K562 (cell line): ENCODE measurements around the gene ACTR3. TPM values are rescaled to one million over a fixed set of nuclear protein-coding genes. Genes with fewer than 3 reads are reported as not detected.

ENCODE experiments used
- ATAC-seq: fragments of 200-7000 bp; cut with Tn5 transposase; 3 replicates; pipeline ENCODE4 v1.9.1; 2020; ENCODE audit warnings: moderate library complexity
- BruUV-seq: library from RNA; stranded (reverse); fragments of 400-500 nt; replicated peaks from 2 replicates; lab custom pipeline; 2021; lab: Mats Ljungman, UMichigan
- CTCF ChIA-PET: fragments of 300-600 bp; formaldehyde crosslinking; extraction: SDS; loops from one replicate; lab custom pipeline; 2021; ENCODE audit warnings: low intra/inter-chr PET ratio; lab: Yijun Ruan, JAX
- POLR2A ChIA-PET: fragments of 300-600, 350-650 bp; sonication (Branson Sonifier 250); formaldehyde crosslinking; extraction: SDS; loops from one replicate; lab custom pipeline; 2021; ENCODE audit warnings: antibody characterized with exemption, inconsistent platforms; lab: Yijun Ruan, JAX
- DNase-seq, 4 experiments: peaks; one replicate each; pipeline versions ENCODE4 v3.0.0 to v3.0.0-alpha.2; 2011 to 2018; ENCODE audit warnings: low spot score in 3 of 4, mixed read lengths in 3 of 4; ENCODE audit errors: extremely low read depth in 1 of 4
- FAIRE-seq: peaks from 2 replicates; lab custom pipeline; 2011; peaks lifted over from hg19 to GRCh38; lab: Jason Lieb, UNC
- H2AFZ ChIP-seq: 2 replicates; pipeline ENCODE4 v1.6.0; 2011; ENCODE audit warnings: low read depth, low read length, control low read depth, inconsistent platforms
- H3K27ac ChIP-seq: fragments of 200-600 bp; 3 replicates; pipeline ENCODE4 v1.8.0; 2011; ENCODE audit warnings: low read depth, mild to moderate bottlenecking, control low read depth, inconsistent platforms, low read length, moderate library complexity, mixed read lengths; ENCODE audit errors: extremely low read depth
- H3K27me3 ChIP-seq, 2 experiments: fragments of 300-600 bp in 1 of 2; 2 replicates in 1 of 2; 3 replicates in 1 of 2; pipeline versions ENCODE4 v1.6.0 to v1.8.0; 2011; ENCODE audit warnings: inconsistent platforms in 2 of 2, low read length in 2 of 2, mild to moderate bottlenecking in 1 of 2, mixed read lengths in 1 of 2, moderate library complexity in 1 of 2; ENCODE audit not compliant: control insufficient read depth in 2 of 2, insufficient read depth in 2 of 2
- H3K36me3 ChIP-seq: fragments of 300-600 bp; 3 replicates; pipeline ENCODE4 v1.8.0; 2011; ENCODE audit warnings: mild to moderate bottlenecking, low read length, inconsistent platforms; ENCODE audit not compliant: control insufficient read depth, insufficient read depth
- H3K4me1 ChIP-seq, 2 experiments: fragments of 200-600 bp in 1 of 2; replicated peaks in 1 of 2; 2 replicates in 1 of 2; 3 replicates in 1 of 2; pipeline versions ENCODE4 v1.5.1 to v1.8.0; 2011; ENCODE audit warnings: inconsistent platforms in 2 of 2, low read length in 2 of 2, mild to moderate bottlenecking in 1 of 2, mixed read lengths in 1 of 2, moderate library complexity in 1 of 2; ENCODE audit not compliant: control insufficient read depth in 2 of 2, insufficient read depth in 2 of 2
- H3K4me2 ChIP-seq: 2 replicates; pipeline ENCODE4 v1.6.1; 2011; ENCODE audit warnings: low read length, control low read depth, inconsistent platforms, mixed read lengths; ENCODE audit not compliant: insufficient read depth
- H3K4me3 ChIP-seq: fragments of 200-600 bp; sonication (generic), shearing (Covaris generic); 2 replicates; pipeline ENCODE4 v1.5.1; 2016; ENCODE audit warnings: control low read depth, inconsistent platforms
- H3K79me2 ChIP-seq: fragments of 200-600 bp; 3 replicates; pipeline ENCODE4 v1.8.0; 2011; ENCODE audit warnings: low read length, inconsistent platforms; ENCODE audit not compliant: control insufficient read depth, insufficient read depth
- H3K9ac ChIP-seq, 2 experiments: 2 replicates each; pipeline versions ENCODE4 v1.6.0 to v1.6.1; 2011; ENCODE audit warnings: low read depth in 2 of 2, low read length in 2 of 2, control low read depth in 1 of 2, inconsistent platforms in 1 of 2, mild to moderate bottlenecking in 1 of 2, mixed read lengths in 1 of 2; ENCODE audit not compliant: insufficient read depth in 1 of 2
- H3K9me1 ChIP-seq: one replicate; pipeline ENCODE4 v1.6.0; 2011; ENCODE audit warnings: inconsistent platforms, mild to moderate bottlenecking, low read length, moderate library complexity; ENCODE audit not compliant: control insufficient read depth, insufficient read depth
- H3K9me3 ChIP-seq: replicated peaks from 2 replicates; pipeline ENCODE4 v1.5.1; 2011; ENCODE audit warnings: low read depth, low read length, inconsistent platforms; ENCODE audit not compliant: control insufficient read depth, insufficient read depth
- H4K20me1 ChIP-seq: replicated peaks from 2 replicates; pipeline ENCODE4 v1.6.1; 2011; ENCODE audit warnings: low read length, inconsistent platforms, mixed read lengths; ENCODE audit not compliant: control insufficient read depth, insufficient read depth
- BCOR ChIP-seq: fragments of 450-650 bp; IDR thresholded peaks from 2 replicates; pipeline ENCODE4 v1.6.1; 2016
- GABPA ChIP-seq: fragments of 200-800 bp; sonication (Bioruptor generic); conservative IDR thresholded peaks from 2 replicates; pipeline ENCODE4 v1.6.1; 2016; ENCODE audit warnings: low read depth, missing genetic modification characterization, missing compliant biosample characterization
- NCOA2 ChIP-seq, 2 experiments: fragments of 450-650 bp; IDR thresholded peaks; 2 replicates each; pipeline ENCODE4 v1.6.1; 2018; ENCODE audit warnings: mild to moderate bottlenecking in 2 of 2, moderate library complexity in 1 of 2; ENCODE audit not compliant: partially characterized antibody in 2 of 2
- NR2C1 ChIP-seq, 2 experiments: fragments of 450-650 bp; IDR thresholded peaks; 2 replicates each; pipeline ENCODE4 v1.6.1; 2017; ENCODE audit warnings: mild to moderate bottlenecking in 2 of 2, antibody characterized with exemption in 1 of 2, inconsistent platforms in 1 of 2, missing compliant biosample characterization in 1 of 2, missing genetic modification characterization in 1 of 2
- PRPF4 ChIP-seq: fragments of 200-400 bp; formaldehyde crosslinking; IDR thresholded peaks from one replicate; pipeline ENCODE4 v1.6.1; 2017; ENCODE audit warnings: low read length, low read depth, mild to moderate bottlenecking; ENCODE audit not compliant: insufficient read depth, poor library complexity, severe bottlenecking
- SMARCB1 ChIP-seq: IDR thresholded peaks from 2 replicates; pipeline ENCODE4 v1.6.1; 2011; ENCODE audit warnings: improper control_type of control experiment, low read depth; ENCODE audit not compliant: insufficient read length
- TAF7 ChIP-seq: fragments of 450-650 bp; IDR thresholded peaks from 2 replicates; pipeline ENCODE4 v1.6.1; 2016; ENCODE audit warnings: missing genetic modification characterization, missing compliant biosample characterization
- TRIM24 ChIP-seq, 2 experiments: fragments of 450-650 bp; IDR thresholded peaks; 2 replicates each; pipeline ENCODE4 v1.6.1; 2016
- WHSC1 ChIP-seq: IDR thresholded peaks from one replicate; pipeline ENCODE4 v1.6.1; 2012; ENCODE audit warnings: low read length, control low read depth, inconsistent platforms
- ZKSCAN8 ChIP-seq: fragments of 200-800 bp; sonication (Bioruptor generic); IDR thresholded peaks from 2 replicates; pipeline ENCODE4 v1.6.1; 2016; ENCODE audit warnings: missing genetic modification characterization, missing compliant biosample characterization
- ZNF316 ChIP-seq: fragments of 450-650 bp; IDR thresholded peaks from 2 replicates; pipeline ENCODE4 v1.6.1; 2016
- ZNF431 ChIP-seq: sonication (generic); formaldehyde crosslinking; IDR thresholded peaks from 2 replicates; pipeline ENCODE4 v1.8.0; 2022; ENCODE audit warnings: mild to moderate bottlenecking, missing genetic modification reagents
- ZNF785 ChIP-seq: fragments of 250-450 bp; sonication (Bioruptor Pico); IDR thresholded peaks from 2 replicates; pipeline ENCODE4 v1.4.0; 2020; ENCODE audit warnings: mild to moderate bottlenecking
- WGBS: fragments of 100-300 bp; shearing (Covaris generic); methylation state at CpG from one replicate; pipeline ENCODE4 v1.1.6; 2016; ENCODE audit warnings: low coverage, mixed read lengths; ENCODE audit not compliant: insufficient coverage; ENCODE audit errors: missing lambda C conversion rate; 5-methylcytosine and 5-hydroxymethylcytosine counted together
- in situ Hi-C: fragments of 300-500 bp; cut with MboI; formaldehyde crosslinking; loops from 4 replicates; pipeline ENCODE4 v1.15.0; 2018; ENCODE audit warnings: inconsistent platforms, mixed read lengths
- intact Hi-C: fragments of 100-400 bp; cut with micrococcal nuclease; formaldehyde crosslinking; loops from 2 replicates; pipeline ENCODE4 v1.14.2; 2022
- polyA plus RNA-seq, 8 experiments: library from polyadenylated mRNA; depleted of rRNA in 4 of 8; stranded (reverse) in 5 of 8; unstranded in 3 of 8; fragments of >200 nt; fragmentation: Nextera tagmentation in 2 of 8; fragmentation: Illumina TruSeq in 1 of 8; extraction: Ambion mirVana in 2 of 8; extraction: Trizol in 1 of 8; gene quantifications; 2 replicates each; pipeline versions ENCODE4 v1.2.1 to v1.2.3, GENCODE V29; 2011 to 2014; ENCODE audit warnings: inconsistent platforms in 1 of 8, missing spikeins in 1 of 8
- total RNA-seq, 7 experiments: library from RNA; depleted of rRNA in 6 of 7; stranded (reverse); fragments of >200 nt in 6 of 7; fragmentation: Illumina TruSeq in 2 of 7; extraction: Trizol in 2 of 7; gene quantifications; 2 replicates each; pipeline versions ENCODE4 v1.2.1 to v1.2.3, GENCODE V29; 2011 to 2021; ENCODE audit warnings: low replicate concordance in 1 of 7
- TF ChIP-seq, protein P1 (sequence below): fragments of 450-650 bp; IDR thresholded peaks from 2 replicates; pipeline ENCODE4 v1.6.1; 2014; ENCODE audit warnings: low read depth, mild to moderate bottlenecking, moderate library complexity, borderline replicate concordance
- TF ChIP-seq, protein P2 (sequence below): sonication (generic); formaldehyde crosslinking; IDR thresholded peaks from 2 replicates; pipeline ENCODE4 v1.8.1; 2023; ENCODE audit warnings: mild to moderate bottlenecking, missing genetic modification reagents, moderate library complexity
- TF ChIP-seq, protein P3 (sequence below): sonication (generic); formaldehyde crosslinking; IDR thresholded peaks from 2 replicates; pipeline ENCODE4 v1.8.1; 2022; ENCODE audit warnings: missing genetic modification reagents
- TF ChIP-seq, protein P4 (sequence below): sonication (generic); formaldehyde crosslinking; IDR thresholded peaks from 2 replicates; pipeline ENCODE4 v1.8.0; 2022; ENCODE audit warnings: missing genetic modification reagents, mild to moderate bottlenecking, borderline replicate concordance

The ACTR3 gene
- total and polyA plus RNA-seq, 9 of the 15 experiments (the other 6 are each of a cell fraction or from before 2014, with no cell fraction given) = 49.0 to 354 (median 249) TPM

DNA sequence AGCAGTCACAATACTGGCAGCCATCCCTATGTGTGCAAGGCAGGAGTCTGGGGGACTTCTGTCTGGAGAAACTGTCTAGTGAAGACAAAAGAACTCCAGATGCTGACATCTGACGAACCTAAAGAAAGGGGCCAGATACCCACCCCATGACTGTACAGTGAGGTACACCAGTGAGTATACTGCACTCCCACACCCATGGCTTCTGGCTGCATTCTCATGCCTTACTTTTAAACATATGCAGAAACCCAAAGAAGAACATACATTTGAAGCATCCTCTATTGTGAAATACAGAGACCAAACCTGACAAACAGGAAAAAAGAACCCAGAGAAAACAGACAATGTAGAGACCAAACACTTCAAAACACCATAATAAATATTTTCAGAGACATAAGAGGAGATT is 102.2 kb downstream of the ACTR3 start:
- POLR2A ChIA-PET = no interaction called here
- no peak; the same call in 2 of the 3 replicates for ATAC-seq
- Histone ChIP-seq H3K27ac (no peak overlapping the region), H3K4me3 (no peak overlapping the region)
- BruUV-seq = no TSS peak
- DNase-seq = no peak
- TF ChIP-seq WHSC1 = no peak
- no peak for TF ChIP-seq TAF7 (tag)
- TF ChIP-seq TRIM24 (IDR thresholded peaks at IDR 0.05) = no peak
- no peak for TF ChIP-seq PRPF4
- TF ChIP-seq, protein P1, sequence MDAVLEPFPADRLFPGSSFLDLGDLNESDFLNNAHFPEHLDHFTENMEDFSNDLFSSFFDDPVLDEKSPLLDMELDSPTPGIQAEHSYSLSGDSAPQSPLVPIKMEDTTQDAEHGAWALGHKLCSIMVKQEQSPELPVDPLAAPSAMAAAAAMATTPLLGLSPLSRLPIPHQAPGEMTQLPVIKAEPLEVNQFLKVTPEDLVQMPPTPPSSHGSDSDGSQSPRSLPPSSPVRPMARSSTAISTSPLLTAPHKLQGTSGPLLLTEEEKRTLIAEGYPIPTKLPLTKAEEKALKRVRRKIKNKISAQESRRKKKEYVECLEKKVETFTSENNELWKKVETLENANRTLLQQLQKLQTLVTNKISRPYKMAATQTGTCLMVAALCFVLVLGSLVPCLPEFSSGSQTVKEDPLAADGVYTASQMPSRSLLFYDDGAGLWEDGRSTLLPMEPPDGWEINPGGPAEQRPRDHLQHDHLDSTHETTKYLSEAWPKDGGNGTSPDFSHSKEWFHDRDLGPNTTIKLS = no peak
- TF ChIP-seq SMARCB1 = no peak
- TF ChIP-seq GABPA = no peak
- no peak for TF ChIP-seq BCOR
- no peak for TF ChIP-seq NR2C1 (IDR thresholded peaks at IDR 0.05)
- TF ChIP-seq NR2C1 (tag; IDR thresholded peaks at IDR 0.05) = no peak
- TF ChIP-seq, protein P2, sequence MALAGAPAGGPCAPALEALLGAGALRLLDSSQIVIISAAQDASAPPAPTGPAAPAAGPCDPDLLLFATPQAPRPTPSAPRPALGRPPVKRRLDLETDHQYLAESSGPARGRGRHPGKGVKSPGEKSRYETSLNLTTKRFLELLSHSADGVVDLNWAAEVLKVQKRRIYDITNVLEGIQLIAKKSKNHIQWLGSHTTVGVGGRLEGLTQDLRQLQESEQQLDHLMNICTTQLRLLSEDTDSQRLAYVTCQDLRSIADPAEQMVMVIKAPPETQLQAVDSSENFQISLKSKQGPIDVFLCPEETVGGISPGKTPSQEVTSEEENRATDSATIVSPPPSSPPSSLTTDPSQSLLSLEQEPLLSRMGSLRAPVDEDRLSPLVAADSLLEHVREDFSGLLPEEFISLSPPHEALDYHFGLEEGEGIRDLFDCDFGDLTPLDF (CRISPR knock-in tag) = no peak
- TF ChIP-seq, protein P3, sequence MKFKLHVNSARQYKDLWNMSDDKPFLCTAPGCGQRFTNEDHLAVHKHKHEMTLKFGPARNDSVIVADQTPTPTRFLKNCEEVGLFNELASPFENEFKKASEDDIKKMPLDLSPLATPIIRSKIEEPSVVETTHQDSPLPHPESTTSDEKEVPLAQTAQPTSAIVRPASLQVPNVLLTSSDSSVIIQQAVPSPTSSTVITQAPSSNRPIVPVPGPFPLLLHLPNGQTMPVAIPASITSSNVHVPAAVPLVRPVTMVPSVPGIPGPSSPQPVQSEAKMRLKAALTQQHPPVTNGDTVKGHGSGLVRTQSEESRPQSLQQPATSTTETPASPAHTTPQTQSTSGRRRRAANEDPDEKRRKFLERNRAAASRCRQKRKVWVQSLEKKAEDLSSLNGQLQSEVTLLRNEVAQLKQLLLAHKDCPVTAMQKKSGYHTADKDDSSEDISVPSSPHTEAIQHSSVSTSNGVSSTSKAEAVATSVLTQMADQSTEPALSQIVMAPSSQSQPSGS (CRISPR knock-in tag) = no peak
- TF ChIP-seq, protein P4, sequence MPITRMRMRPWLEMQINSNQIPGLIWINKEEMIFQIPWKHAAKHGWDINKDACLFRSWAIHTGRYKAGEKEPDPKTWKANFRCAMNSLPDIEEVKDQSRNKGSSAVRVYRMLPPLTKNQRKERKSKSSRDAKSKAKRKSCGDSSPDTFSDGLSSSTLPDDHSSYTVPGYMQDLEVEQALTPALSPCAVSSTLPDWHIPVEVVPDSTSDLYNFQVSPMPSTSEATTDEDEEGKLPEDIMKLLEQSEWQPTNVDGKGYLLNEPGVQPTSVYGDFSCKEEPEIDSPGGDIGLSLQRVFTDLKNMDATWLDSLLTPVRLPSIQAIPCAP (CRISPR knock-in tag) = no peak
- TF ChIP-seq ZNF431 (CRISPR knock-in tag) = no peak
- TF ChIP-seq ZNF316 = no peak
- no peak for TF ChIP-seq ZKSCAN8 (CRISPR knock-in tag)
- no peak for TF ChIP-seq NCOA2 (IDR thresholded peaks at IDR 0.05; ENCODE audit: partially characterized antibody in 2 of 2)
- TF ChIP-seq ZNF785 (CRISPR knock-in tag) = no peak
- TF ChIP-seq, all 486 proteins: peak for 0
- Histone ChIP-seq H3K36me3 (no peaks in the 10 kb centered on the region), H3K9ac (no peak overlapping the region), H3K79me2 (no peaks in the 10 kb centered on the region), H3K4me1 (no peaks in the 10 kb centered on the region), H3K9me1 (no peaks in the 10 kb centered on the region), H3K4me2 (no peak overlapping the region), H3K27me3 (peaks cover 0 to 4% of the 10 kb centered on the region in 2 experiments; a peak in 1 of 5 replicates), H3K9me3 (no peaks in the 10 kb centered on the region), H4K20me1 (no peaks in the 10 kb centered on the region), H2AFZ (no peak overlapping the region)
- 0% methylated on average over 1 of the region's 1 CpG for WGBS
- in situ Hi-C loops (no loop called here), intact Hi-C loops (no loop called here)
- CTCF ChIA-PET = no interaction called here
- no peak for FAIRE-seq
